Dendritic cell treated with granulocyte-macrophage colony-stimulating factor and Interleukin-4, amounts not matched to agents 40 ng/mL and 50 ng/mL, for 4 days (primary cell): ENCODE data around the gene ACSBG1.

ENCODE experiments used
- H3K27ac Mint-ChIP-seq: one replicate; pipeline ENCODE4 v1.8.0; 2022; ENCODE audit warnings: mild to moderate bottlenecking, mixed read lengths
- H3K27me3 Mint-ChIP-seq: one replicate; pipeline ENCODE4 v1.8.0; 2022; ENCODE audit warnings: mild to moderate bottlenecking, mixed read lengths
- H3K36me3 Mint-ChIP-seq: one replicate; pipeline ENCODE4 v1.8.0; 2022; ENCODE audit warnings: low read depth, mixed read lengths
- H3K4me1 Mint-ChIP-seq: one replicate; pipeline ENCODE4 v1.8.0; 2022; ENCODE audit warnings: low read depth, mixed read lengths
- H3K4me3 Mint-ChIP-seq: one replicate; pipeline ENCODE4 v1.8.0; 2022; ENCODE audit warnings: mild to moderate bottlenecking, moderate library complexity, mixed read lengths
- H3K9me3 Mint-ChIP-seq: one replicate; pipeline ENCODE4 v1.8.0; 2022; ENCODE audit warnings: mixed read lengths
- intact Hi-C: fragments of 100-400 bp; cut with micrococcal nuclease; formaldehyde crosslinking; loops from one replicate; pipeline ENCODE4 v1.15.0; 2022

Gene ACSBG1

GRCh38 chr15:78208341-78208844 lies 26.0 kb downstream of the ACSBG1 start:
- H3K4me1 Mint-ChIP-seq, result no peaks in the 10 kb centered on the region
- no peak overlapping the region for H3K27ac Mint-ChIP-seq
- intact Hi-C loops, result no loop called here
- H3K4me3 Mint-ChIP-seq, result no peak overlapping the region
- no peaks in the 10 kb centered on the region for H3K36me3 Mint-ChIP-seq
- no peaks in the 10 kb centered on the region for H3K9me3 Mint-ChIP-seq
- H3K27me3 Mint-ChIP-seq, result peaks cover 4% of the 10 kb centered on the region

GRCh38 chr15:78207641-78208340 lies 26.6 kb downstream of the ACSBG1 start:
- Mint-ChIP-seq H3K27me3 (peaks cover 4% of the 10 kb centered on the region), H3K4me3 (no peak overlapping the region), H3K4me1 (no peaks in the 10 kb centered on the region), H3K36me3 (no peaks in the 10 kb centered on the region), H3K9me3 (no peaks in the 10 kb centered on the region), H3K27ac (no peak overlapping the region)
- intact Hi-C loops, result no loop called here

DNA sequence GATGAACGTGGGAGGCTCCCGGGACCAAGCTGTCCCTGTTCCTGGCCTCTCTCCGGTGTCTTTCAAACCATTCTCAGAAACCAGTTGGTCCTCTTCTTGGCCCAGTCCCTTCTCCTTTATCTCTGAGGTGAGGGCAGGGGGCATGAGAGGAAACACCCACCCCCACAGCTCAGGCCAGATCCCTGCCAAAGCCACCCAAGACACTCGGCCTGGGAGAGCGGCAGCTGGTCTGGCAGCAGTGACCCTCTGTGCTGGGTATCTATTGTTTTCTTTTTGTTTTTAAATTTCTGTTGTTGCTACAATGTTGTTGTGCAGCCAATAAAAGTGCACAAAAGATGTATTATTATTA lies 27.3 kb downstream of the ACSBG1 start:
- Mint-ChIP-seq H3K4me1 (no peaks in the 10 kb centered on the region), H3K36me3 (no peaks in the 10 kb centered on the region), H3K4me3 (no peak overlapping the region), H3K27ac (no peak overlapping the region), H3K27me3 (peaks cover 2% of the 10 kb centered on the region), H3K9me3 (no peaks in the 10 kb centered on the region)
- intact Hi-C loops, result no loop called here

DNA sequence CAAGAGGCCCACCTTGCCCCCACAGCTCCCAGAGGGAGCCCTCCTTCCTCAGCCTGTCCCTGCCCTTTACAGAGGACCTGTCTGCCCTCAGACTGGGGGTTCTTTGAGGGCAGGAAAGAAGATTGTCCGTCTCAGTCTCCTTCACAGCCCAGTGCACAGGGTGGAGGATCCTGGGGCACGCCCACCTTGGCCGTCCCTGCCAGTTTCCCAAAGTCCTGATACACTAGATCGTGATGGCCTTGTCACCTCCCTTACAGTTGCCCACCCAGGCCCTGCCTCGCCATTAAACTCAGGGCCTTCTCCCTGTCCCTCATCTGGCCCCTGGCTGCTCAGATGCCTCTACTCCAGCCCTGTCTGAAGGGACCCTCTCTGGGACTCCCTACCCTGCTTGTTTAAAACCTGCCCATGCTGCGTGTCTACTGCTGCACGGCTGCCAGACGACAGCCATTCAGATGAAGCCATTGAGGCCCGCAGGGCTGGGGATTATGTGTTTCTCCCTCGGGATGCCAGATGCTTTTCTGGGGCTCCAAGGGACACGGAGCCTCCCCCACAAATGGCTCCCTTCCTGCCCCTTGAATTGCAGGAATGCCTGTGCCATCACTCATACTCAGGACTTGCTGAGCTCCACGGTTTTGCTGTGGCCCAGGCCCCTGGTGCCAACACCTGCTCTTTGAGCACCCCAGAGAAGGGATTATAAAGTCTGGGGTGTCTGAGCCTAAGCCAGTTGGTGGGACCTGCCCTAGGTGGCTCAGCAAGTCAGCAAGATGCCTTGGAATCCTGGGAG lies 27.8 kb downstream of the ACSBG1 start:
- Mint-ChIP-seq H3K4me1 (no peaks in the 10 kb centered on the region), H3K9me3 (no peaks in the 10 kb centered on the region), H3K36me3 (no peaks in the 10 kb centered on the region), H3K27me3 (no peaks in the 10 kb centered on the region), H3K4me3 (no peak overlapping the region), H3K27ac (no peak overlapping the region)
- intact Hi-C loops, result no loop called here

- no peaks in the 10 kb centered on the region for H3K36me3 Mint-ChIP-seq
- H3K27ac Mint-ChIP-seq, result no peak overlapping the region
- no peaks in the 10 kb centered on the region for H3K9me3 Mint-ChIP-seq
- H3K27me3 Mint-ChIP-seq, result no peaks in the 10 kb centered on the region
- H3K4me1 Mint-ChIP-seq, result no peaks in the 10 kb centered on the region
- H3K4me3 Mint-ChIP-seq, result no peak overlapping the region
- intact Hi-C loops, result no loop called here
These were observed 28.5 kb downstream of the ACSBG1 start for GRCh38 chr15:78205856-78206255.

DNA sequence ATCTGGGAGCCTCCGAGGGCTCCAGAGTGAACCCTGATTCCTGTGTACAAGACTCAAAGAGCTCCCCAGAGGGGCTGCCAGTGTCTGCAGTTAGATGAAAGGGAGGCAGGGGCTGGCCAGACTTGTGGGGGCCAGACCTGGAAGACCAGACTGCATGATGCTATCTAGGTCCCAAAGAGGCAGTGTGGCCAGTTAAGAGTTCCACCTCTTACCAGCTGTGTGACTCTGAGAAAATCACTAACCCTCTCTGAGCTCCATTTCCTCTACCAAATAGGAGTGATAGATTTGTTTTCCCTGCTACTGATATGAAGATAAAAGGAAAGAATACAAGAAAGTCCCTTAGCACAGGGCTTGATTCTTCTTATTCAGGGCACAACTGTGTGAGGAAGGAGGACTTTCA lies 29.0 kb downstream of the ACSBG1 start:
- H3K4me3 Mint-ChIP-seq, result no peak overlapping the region
- no peaks in the 10 kb centered on the region for H3K36me3 Mint-ChIP-seq
- intact Hi-C loops, result no loop called here
- H3K27ac Mint-ChIP-seq, result no peak overlapping the region
- H3K9me3 Mint-ChIP-seq, result no peaks in the 10 kb centered on the region
- no peaks in the 10 kb centered on the region for H3K4me1 Mint-ChIP-seq
- no peaks in the 10 kb centered on the region for H3K27me3 Mint-ChIP-seq

DNA sequence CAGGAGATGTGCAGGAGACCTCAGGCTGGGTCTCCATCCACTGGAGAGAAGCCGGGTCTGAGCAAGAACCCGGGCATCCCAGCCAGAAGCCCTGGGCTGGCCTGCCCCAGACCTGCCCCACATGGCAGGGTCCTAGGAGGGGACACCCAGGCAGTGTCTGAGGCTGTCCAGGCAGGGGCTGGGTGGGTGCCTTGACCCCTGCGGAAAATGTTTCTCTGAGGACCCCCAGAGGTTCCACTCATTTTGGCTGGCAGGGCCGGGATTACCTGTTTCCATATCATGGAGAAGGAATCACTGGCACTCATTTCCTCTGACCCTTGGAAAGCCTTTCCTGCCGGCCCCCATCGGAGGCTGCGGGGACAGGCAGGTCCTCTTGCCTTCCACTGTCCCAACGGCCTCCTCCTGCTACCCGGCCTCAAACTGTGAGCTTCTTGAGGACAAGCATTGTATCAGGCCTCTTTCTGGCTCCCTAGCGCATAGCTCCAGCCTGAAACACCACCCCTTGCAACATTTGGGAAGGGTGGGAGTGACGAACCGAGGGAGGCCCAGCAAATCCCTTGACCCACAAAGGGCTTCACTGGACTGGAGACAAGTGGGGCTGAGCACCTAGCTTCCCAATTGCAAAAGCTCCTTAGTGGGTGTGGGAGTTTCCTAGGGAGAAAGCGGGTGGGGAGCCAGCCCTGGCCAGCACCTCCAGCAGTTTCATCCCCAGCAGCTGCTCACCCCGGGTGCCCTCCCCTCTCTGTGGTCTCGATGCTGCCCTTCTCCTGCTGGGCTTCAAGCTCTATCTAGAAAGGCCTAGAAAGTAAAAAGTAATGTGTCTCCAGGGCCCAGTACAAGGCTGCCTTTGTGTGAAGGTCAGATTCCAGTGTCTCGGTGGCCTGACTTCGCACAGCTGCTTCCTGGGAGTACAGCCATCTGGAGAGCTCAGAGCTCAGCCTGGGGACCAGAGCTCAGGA lies 29.7 kb downstream of the ACSBG1 start:
- Mint-ChIP-seq H3K4me3 (no peak overlapping the region), H3K9me3 (no peaks in the 10 kb centered on the region), H3K4me1 (no peaks in the 10 kb centered on the region), H3K27ac (no peak overlapping the region), H3K36me3 (no peaks in the 10 kb centered on the region), H3K27me3 (no peaks in the 10 kb centered on the region)
- intact Hi-C loops, result no loop called here

- Mint-ChIP-seq H3K27me3 (no peaks in the 10 kb centered on the region), H3K36me3 (no peaks in the 10 kb centered on the region), H3K9me3 (no peaks in the 10 kb centered on the region), H3K4me3 (no peak overlapping the region), H3K4me1 (no peaks in the 10 kb centered on the region), H3K27ac (no peak overlapping the region)
- intact Hi-C loops, result no loop called here
These were observed 30.8 kb downstream of the ACSBG1 start for GRCh38 chr15:78203346-78204225.

DNA sequence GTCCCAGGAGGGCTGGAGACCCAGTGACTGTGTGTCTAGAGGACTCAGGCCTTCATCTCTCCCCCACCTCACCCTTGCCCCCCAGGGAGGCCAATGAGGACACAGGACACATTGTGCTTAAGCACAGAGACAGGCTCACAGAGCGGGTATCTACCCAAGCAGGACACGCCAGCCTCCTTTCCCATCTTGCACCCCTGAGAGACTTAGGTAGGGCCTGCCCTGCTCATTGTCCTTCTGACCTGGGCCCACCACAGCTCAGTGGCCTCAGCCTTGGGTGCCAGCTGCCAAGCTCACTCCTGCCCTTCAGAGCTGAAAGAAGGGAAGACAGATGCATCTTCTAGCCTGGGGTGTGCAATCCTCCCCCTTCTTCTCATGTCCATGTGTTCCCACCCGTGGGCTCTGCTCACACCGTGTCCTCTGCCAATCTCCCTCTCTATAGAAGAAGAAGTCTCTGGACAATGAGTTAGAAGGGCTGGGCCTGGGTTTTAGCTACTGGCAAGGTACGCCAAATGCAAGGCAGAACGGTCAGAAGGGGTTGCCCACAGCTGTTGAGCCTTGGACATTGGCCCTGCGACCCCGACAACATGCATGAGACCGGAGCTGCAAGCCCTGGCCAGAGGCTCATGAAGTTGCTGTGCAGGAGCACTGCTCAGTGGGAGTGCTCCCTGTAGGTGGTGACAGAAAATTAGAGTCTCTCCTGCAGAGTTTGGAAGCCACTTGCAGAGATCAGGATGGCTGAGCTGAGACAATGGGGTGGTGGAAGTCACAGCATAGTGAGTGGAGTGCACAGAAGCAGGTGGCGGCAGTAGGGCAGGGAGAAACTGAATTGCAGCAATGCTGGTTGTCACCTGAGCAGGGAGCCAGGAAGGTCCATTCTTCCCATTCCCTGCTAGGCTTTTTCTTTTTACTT lies 32.8 kb downstream of the ACSBG1 start:
- Mint-ChIP-seq H3K4me1 (no peaks in the 10 kb centered on the region), H3K27me3 (no peaks in the 10 kb centered on the region), H3K27ac (no peak overlapping the region), H3K9me3 (no peaks in the 10 kb centered on the region), H3K4me3 (no peak overlapping the region), H3K36me3 (no peaks in the 10 kb centered on the region)
- intact Hi-C loops, result no loop called here

GRCh38 chr15:78200276-78200930 lies 34.0 kb downstream of the ACSBG1 start:
- Mint-ChIP-seq H3K4me1 (no peaks in the 10 kb centered on the region), H3K27ac (no peak overlapping the region), H3K27me3 (no peaks in the 10 kb centered on the region), H3K9me3 (no peaks in the 10 kb centered on the region), H3K4me3 (no peak overlapping the region), H3K36me3 (no peaks in the 10 kb centered on the region)
- intact Hi-C loops, result no loop called here

- peaks cover 1% of the 10 kb centered on the region for H3K27me3 Mint-ChIP-seq
- intact Hi-C loops, result no loop called here
- H3K4me3 Mint-ChIP-seq, result no peak overlapping the region
- H3K4me1 Mint-ChIP-seq, result no peaks in the 10 kb centered on the region
- no peaks in the 10 kb centered on the region for H3K9me3 Mint-ChIP-seq
- no peaks in the 10 kb centered on the region for H3K36me3 Mint-ChIP-seq
- no peak overlapping the region for H3K27ac Mint-ChIP-seq
These were observed 36.7 kb downstream of the ACSBG1 start for GRCh38 chr15:78197632-78198031.

- intact Hi-C loops, result loop anchor here (1.0 kb wide), 2 partner anchors 64 to 82 kb away; partner anchors contain the start of gene CIB2
- Mint-ChIP-seq H3K27me3 (peaks cover 1% of the 10 kb centered on the region), H3K4me3 (no peak overlapping the region), H3K27ac (no peak overlapping the region), H3K36me3 (no peaks in the 10 kb centered on the region), H3K4me1 (peaks cover 1% of the 10 kb centered on the region), H3K9me3 (no peaks in the 10 kb centered on the region)
These were observed 38.6 kb downstream of the ACSBG1 start for GRCh38 chr15:78195735-78196201.
